Measurements from ENCODE around the gene SLX4IP.

The SLX4IP gene

DNA sequence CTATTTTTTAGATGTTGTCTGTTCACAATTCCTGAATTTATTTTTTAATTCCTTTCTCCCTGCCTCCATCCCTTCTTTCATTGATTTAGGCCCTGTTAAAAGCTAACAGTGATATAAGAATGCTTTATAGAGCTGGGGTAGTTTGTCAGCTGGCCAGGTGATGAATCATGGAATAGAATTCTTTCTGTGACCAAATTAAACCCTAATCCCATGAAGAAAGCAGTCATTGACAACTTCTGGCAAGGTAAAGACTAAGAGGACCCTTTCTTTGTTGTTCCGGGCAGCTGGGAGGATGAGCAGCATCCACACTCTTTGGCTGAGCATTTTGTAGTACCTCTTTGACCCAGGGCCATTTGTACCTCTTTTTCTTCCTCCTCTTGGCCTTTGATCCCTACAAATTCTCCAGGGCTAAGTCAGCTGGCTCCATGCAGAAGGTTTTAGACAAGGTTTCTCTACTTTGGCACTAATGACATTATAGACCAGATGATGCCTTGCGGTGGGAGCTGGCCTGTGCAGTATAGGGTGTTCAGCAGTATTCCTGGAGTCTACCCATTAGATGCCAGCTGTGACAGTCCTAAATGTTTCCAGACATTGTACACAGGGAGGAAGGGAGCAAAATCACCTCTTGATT is 102.9 kb downstream of the SLX4IP start:
- H3K4me3 Mint-ChIP-seq = no peak overlapping the region
- H3K9me3 Mint-ChIP-seq = no peaks in the 10 kb centered on the region
- no peaks in the 10 kb centered on the region for H3K36me3 Mint-ChIP-seq
- peaks cover 10% of the 10 kb centered on the region for H3K4me1 Mint-ChIP-seq
- DNase-seq = no peak
- H3K27me3 Mint-ChIP-seq = no peaks in the 10 kb centered on the region
- CTCF ChIA-PET = interaction anchor here (1.2 to 2.3 kb wide), 3 partner anchors 17 to 222 kb away, joined by 3 to 10 read pairs (median 6); no protein-coding TSS in a partner anchor
- no peak overlapping the region for H3K27ac Mint-ChIP-seq

- H3K4me1 Mint-ChIP-seq = peaks cover 10% of the 10 kb centered on the region
- H3K9me3 Mint-ChIP-seq = no peaks in the 10 kb centered on the region
- CTCF ChIA-PET = interaction anchor here (1.2 kb wide), 1 partner anchor 17 kb away, joined by 3 read pairs; no protein-coding TSS in a partner anchor
- no peak overlapping the region for H3K4me3 Mint-ChIP-seq
- DNase-seq = no peak
- H3K27me3 Mint-ChIP-seq = no peaks in the 10 kb centered on the region
- no peak overlapping the region for H3K27ac Mint-ChIP-seq
- no peaks in the 10 kb centered on the region for H3K36me3 Mint-ChIP-seq
Measured at GRCh38 chr20:10538768-10539167, 103.7 kb downstream of the SLX4IP start.

GRCh38 chr20:10539818-10540553 is 104.9 kb downstream of the SLX4IP start:
- peaks cover 10% of the 10 kb centered on the region for H3K4me1 Mint-ChIP-seq
- H3K27ac Mint-ChIP-seq = no peak overlapping the region
- H3K9me3 Mint-ChIP-seq = no peaks in the 10 kb centered on the region
- H3K36me3 Mint-ChIP-seq = no peaks in the 10 kb centered on the region
- no peak for DNase-seq
- H3K4me3 Mint-ChIP-seq = no peak overlapping the region
- CTCF ChIA-PET = interaction anchor here (1.5 kb wide), 1 partner anchor 13 kb away, joined by 5 read pairs; no protein-coding TSS in a partner anchor
- H3K27me3 Mint-ChIP-seq = no peaks in the 10 kb centered on the region

GRCh38 chr20:10540636-10541493 is 105.8 kb downstream of the SLX4IP start:
- no peak for DNase-seq
- Mint-ChIP-seq H3K4me1 (peaks cover 10% of the 10 kb centered on the region), H3K36me3 (no peaks in the 10 kb centered on the region), H3K9me3 (no peaks in the 10 kb centered on the region), H3K27me3 (no peaks in the 10 kb centered on the region), H3K27ac (no peak overlapping the region), H3K4me3 (no peak overlapping the region)
- CTCF ChIA-PET = interaction anchor here (1.5 kb wide), 1 partner anchor 12 kb away, joined by 5 read pairs; no protein-coding TSS in a partner anchor

GRCh38 chr20:10541668-10542411 is 106.7 kb downstream of the SLX4IP start:
- Mint-ChIP-seq H3K36me3 (no peaks in the 10 kb centered on the region), H3K4me3 (no peak overlapping the region), H3K27me3 (no peaks in the 10 kb centered on the region), H3K27ac (no peak overlapping the region), H3K4me1 (peaks cover 10% of the 10 kb centered on the region), H3K9me3 (no peaks in the 10 kb centered on the region)
- CTCF ChIA-PET = no interaction called here
- no peak for DNase-seq

GRCh38 chr20:10542442-10542841 is 107.3 kb downstream of the SLX4IP start:
- H3K4me1 Mint-ChIP-seq = peaks cover 10% of the 10 kb centered on the region
- DNase-seq = no peak
- H3K9me3 Mint-ChIP-seq = no peaks in the 10 kb centered on the region
- no peaks in the 10 kb centered on the region for H3K27me3 Mint-ChIP-seq
- no peak overlapping the region for H3K27ac Mint-ChIP-seq
- no peaks in the 10 kb centered on the region for H3K36me3 Mint-ChIP-seq
- no peak overlapping the region for H3K4me3 Mint-ChIP-seq
- CTCF ChIA-PET = no interaction called here

GRCh38 chr20:10543480-10543879 is 108.4 kb downstream of the SLX4IP start:
- no peak for DNase-seq
- Mint-ChIP-seq H3K4me1 (peaks cover 10% of the 10 kb centered on the region), H3K27ac (no peak overlapping the region), H3K4me3 (no peak overlapping the region), H3K9me3 (no peaks in the 10 kb centered on the region), H3K27me3 (no peaks in the 10 kb centered on the region), H3K36me3 (no peaks in the 10 kb centered on the region)
- CTCF ChIA-PET = no interaction called here

- Mint-ChIP-seq H3K27me3 (no peaks in the 10 kb centered on the region), H3K36me3 (no peaks in the 10 kb centered on the region), H3K4me3 (no peak overlapping the region), H3K27ac (no peak overlapping the region), H3K4me1 (peaks cover 26% of the 10 kb centered on the region), H3K9me3 (no peaks in the 10 kb centered on the region)
- CTCF ChIA-PET = interaction anchor here (0.9 to 1.0 kb wide), 2 partner anchors 9 to 11 kb away, joined by 3 read pairs; no protein-coding TSS in a partner anchor
- DNase-seq = no peak
Measured at GRCh38 chr20:10547276-10548114, 112.4 kb downstream of the SLX4IP start.

DNA sequence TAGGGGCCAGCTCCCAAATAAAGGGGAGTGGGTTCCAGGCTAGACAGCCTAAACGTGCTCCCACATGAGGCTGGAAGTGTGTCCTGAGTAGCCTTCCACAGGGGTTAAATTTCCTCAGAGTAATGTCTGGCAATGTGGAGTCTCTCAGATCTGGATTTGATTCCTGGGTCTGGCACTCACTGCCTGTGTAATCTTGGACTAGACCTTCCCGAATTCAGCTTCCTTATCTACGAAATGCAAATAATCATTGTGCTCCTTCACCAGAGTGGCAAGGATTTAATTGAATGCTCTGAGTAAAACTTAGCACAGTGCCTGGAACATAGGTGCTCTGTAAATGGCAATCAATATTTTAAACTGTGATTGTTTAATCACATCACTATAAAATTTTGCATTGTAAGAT is 114.4 kb downstream of the SLX4IP start:
- peaks cover 29% of the 10 kb centered on the region for H3K4me1 Mint-ChIP-seq
- no peak overlapping the region for H3K4me3 Mint-ChIP-seq
- H3K9me3 Mint-ChIP-seq = no peaks in the 10 kb centered on the region
- CTCF ChIA-PET = no interaction called here
- H3K36me3 Mint-ChIP-seq = no peaks in the 10 kb centered on the region
- H3K27me3 Mint-ChIP-seq = no peaks in the 10 kb centered on the region
- H3K27ac Mint-ChIP-seq = no peak overlapping the region
- no peak for DNase-seq

DNA sequence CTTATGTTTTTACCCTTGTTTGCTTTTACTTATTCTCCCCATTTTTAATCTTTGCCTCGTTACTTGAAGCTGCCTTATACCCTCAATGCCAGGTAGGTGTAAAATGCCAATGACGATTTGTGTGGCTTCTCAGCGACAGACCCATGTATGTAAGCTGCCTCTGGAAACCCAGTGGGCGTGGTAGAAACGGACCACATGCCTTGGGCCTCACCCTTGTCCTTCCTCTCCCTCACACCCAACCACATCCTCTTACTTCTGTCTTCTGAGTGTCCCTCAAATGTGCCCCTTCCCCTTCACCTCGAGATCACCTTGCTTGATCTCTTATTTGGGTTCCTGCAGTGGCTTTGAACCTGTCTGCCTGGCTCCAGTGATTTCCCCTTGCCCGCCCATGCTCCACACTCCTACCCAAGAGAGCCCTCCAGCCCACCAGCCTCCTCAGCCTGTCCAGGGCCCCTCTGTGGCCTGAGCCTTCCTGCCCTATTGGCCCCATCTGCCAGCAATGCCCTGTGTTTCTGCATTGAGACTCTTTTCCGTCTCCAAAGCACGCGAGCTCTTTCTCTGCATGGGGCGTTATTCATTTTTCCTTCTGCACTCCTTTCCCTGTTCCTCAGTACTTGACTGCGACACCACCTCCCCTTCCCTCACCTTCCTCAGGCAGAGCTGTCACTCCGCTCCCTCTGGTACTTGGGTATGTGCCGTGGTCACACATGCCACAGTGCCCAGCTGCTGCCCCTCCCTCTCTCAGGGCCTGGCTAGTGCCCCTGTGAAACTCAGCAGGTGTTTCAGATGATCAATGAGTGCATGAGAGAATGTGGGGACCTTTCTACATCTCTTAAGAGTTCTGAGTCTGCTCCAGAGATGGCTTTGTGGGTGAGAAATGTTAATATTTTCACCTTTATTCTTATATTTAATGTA is 115.4 kb downstream of the SLX4IP start:
- peaks cover 29% of the 10 kb centered on the region for H3K4me1 Mint-ChIP-seq
- H3K27ac Mint-ChIP-seq = no peak overlapping the region
- H3K9me3 Mint-ChIP-seq = no peaks in the 10 kb centered on the region
- DNase-seq = peak; percentile 39
- no peak overlapping the region for H3K4me3 Mint-ChIP-seq
- CTCF ChIA-PET = interaction anchor here (0.8 to 1.3 kb wide), 2 partner anchors 59 to 143 kb away, joined by 3 read pairs; no protein-coding TSS in a partner anchor
- no peaks in the 10 kb centered on the region for H3K36me3 Mint-ChIP-seq
- no peaks in the 10 kb centered on the region for H3K27me3 Mint-ChIP-seq

DNA sequence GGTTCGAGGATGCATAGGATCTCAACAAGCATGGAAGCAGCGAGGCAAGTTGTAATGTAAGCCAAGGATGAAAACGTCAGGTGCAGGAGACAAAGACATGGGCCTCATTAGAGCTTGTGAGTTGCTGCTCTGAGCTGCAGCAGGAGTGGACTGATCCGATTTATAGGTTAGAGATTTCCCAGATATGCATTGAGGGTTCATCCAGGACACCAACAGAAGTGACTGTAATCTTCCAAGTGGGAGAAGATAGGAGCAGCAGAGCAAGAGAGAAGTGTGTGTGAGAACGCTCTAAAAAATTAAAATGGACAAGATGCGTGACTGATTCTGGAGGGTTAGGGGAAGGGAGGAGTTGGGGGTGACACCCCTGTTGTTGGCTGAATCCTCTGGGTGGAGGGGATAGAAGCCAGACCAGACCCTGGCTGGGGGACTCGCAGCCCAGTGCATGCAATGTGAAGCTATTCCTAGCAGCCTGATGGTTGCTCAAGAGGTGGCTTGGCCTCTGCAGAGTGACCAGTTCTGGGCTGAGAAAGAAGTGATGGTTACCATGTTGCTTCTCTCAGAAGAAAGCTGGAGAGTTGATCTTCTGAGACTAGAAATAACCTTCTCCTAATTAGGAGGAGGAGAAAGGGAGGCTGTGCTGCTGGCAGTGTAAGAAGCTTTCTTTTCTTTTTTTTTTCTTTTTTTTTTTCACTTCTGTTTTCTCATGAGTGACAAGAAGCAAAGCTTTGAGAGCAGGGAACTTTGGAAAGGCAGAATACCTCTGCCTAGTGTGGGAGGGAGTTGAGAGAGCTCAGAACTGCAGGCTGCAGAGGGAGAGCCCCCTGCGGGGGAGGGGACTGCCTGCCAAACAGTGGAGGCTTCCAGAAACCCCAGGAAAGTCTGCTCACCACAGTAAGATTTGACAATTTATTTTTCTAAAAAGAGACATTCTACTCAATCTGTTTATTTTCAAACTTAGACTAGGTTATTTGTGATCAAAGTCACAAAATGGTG is 116.9 kb downstream of the SLX4IP start:
- Mint-ChIP-seq H3K4me1 (peaks cover 29% of the 10 kb centered on the region), H3K9me3 (no peaks in the 10 kb centered on the region), H3K36me3 (no peaks in the 10 kb centered on the region), H3K4me3 (no peak overlapping the region), H3K27ac (no peak overlapping the region), H3K27me3 (no peaks in the 10 kb centered on the region)
- DNase-seq = no peak
- CTCF ChIA-PET = interaction anchor here (0.7 to 1.4 kb wide), 10 partner anchors 11 to 643 kb away, joined by 3 to 6 read pairs (median 3); no protein-coding TSS in a partner anchor

Measured in activated naive CD4-positive, alpha-beta T cell treated with anti-CD3 and anti-CD28 coated beads, Interleukin-2, amount 10 ng/mL, durations not matched to agents 7 days and 5 days (primary cell).